Epidermal melanocyte (primary cell): ENCODE measurements around the gene CCL2.

Source experiments
- DNase-seq: peaks from one replicate; pipeline ENCODE4 v3.0.0; 2011; ENCODE audit warnings: low spot score; ENCODE audit not compliant: insufficient read length

The CCL2 gene

DNA sequence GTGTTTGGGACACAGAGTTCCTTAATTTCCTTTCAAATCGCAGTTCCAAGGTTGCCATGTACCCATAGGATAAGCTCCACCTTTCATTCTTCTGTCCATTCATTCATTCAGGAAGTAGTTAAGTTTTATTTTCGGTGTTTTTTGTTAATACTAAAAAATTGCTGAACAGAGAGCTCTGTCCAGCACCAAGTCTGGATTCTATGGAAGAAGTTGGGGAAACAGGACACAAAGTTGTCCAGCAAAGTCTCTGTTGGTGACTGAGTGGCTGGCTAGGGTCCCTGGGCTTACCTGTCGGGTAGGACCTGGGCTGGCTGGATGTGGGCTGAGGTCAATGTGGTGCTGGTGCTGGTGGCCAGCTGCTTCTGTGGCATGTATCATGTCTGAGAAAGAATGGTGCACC, 17.6 kb upstream of the CCL2 start:
- DNase-seq = no peak

DNA sequence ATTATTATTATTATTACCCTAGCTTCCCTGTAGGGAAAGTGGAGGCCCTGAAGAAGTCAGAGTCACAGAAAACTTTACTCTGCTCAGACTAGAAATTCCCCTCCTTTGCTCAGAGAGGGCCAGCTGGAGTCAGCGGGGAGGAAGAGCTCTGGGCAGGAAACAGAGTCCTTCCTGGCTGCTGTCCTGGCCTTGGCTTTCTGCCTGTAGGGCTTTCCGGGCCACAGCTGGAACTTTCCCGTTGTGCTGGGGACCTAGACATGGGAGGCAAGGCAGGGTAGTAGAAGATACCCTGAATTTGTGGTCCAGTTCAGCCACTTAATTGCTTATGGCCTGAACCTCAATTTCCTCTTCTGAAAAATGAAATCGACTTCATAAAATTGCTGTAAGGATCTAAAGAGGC, 14.0 kb upstream of the CCL2 start:
- no peak for DNase-seq

DNA sequence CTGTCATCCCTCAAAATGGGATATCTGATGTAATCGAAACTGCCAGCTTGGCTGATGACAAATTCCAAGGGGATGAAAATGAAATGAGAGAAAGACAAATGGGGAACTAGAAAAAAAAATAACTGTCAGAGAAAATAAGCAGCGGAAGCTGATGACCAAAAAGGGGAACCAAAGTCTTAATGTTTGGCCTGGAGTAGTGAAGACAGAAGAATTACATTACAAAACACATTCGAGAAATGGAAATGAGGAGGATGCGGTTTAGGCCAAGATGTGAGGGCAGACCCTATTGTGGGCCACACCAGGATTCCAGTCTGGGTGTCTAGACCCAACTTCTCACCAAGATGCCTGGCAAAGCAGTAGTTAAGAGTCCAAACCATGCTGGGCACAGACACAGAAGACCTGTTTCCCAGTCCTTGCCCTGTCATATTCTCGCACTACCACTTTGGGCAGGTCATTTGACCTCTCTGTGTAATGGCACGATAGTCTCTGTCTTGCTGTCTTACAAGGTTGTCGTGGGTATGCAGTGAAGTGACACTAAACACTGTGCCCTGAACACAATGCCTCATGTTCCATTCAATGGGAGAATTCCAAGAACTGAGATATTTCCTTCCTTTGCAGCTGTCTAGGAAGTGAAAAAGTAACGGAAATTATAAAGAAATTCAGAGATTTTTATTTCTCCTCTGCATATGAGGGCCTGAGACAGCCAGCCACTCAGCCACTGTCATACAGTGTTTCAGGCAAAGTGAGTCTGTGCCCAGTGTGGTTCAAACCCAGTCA, 12.3 kb upstream of the CCL2 start:
- no peak for DNase-seq

DNA sequence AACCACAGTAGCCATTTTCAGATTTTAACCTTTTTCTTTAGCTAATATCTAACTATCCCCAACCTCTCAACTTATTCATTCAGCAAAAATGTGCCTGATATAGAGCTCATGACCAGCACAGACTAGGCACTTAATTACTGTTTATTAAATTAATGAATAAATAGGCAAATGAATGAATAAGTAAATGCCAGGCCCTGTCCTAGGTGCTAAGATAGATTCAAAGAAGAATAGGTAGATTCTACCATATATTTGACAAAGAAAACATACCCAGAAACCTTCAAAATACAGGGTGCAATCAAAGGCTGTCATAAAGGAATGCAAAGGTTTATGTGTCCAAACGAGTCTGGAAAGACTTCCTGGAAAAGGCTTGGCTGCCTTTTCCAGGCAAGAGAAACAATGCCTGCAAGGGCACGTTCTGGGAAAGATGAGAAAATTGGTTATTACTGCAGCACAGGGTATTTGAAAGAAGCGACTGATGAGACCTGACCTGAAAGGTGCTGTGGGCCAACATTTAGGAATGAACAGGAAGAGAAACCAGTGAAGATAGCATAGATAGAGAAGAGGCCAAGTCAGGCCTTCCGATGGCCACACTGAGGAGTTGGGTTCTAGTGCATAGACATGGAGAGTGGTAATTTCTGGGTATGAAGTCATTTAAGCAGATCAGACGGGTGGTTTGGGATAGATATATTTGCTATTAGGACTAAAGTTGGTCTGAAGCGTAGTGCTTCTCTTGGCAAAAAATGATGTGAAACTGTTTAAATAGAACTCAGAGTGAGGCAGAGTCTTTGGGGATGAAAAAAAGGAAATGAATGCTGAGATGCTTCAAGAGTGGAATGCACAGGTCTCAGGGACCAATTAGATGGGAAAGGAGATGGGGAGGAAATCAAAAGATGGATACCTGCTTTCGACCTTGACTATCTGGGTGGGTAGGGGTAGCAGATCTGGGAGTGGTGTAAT, 11.4 kb upstream of the CCL2 start:
- DNase-seq = no peak

DNA sequence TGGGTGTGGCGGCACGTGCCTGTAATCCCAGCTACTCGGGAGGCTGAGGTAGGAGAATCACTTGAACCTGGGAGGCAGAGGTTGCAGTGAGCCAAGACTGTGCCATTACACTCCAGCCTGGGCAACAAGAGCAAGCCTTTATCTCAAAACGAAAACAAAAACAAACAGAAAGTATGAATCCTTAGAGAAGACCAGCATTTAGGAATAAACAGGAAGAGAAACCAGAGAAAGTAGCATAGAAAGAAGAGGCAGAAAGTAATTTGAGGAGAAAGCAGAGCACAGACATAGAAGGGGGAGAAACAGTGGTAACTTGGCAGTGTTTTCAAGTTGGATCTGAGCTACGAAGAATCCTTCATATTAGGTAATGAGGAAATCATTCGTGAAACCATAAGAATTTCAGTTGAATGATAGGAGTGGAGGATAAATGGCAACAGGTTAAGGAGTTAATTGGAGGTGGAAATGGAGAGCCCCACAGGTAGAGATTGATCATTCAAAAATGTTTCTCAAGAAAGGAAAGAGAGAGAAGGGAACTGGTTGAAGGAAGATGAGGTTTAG, 9.7 kb upstream of the CCL2 start:
- no peak for DNase-seq

DNA sequence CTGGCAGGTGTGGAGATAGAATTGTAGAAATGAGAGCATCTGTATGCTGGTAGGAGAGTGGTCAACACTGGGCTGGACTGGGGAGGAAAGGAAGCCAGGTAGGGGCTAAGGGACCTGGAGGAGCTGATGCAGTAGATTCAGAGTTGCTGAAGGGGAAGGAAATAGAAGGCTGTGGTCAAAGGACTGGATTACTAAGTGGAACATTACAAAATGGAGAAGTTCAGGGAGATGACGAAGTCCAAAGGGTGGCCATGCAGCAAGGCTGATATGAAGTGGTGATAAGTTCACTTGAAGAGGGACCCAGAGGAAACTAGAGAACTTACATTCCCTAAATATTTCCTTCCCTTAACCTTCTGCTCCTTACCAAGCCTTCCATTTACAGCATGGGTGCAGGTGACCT, 8.6 kb upstream of the CCL2 start:
- DNase-seq = no peak

DNA sequence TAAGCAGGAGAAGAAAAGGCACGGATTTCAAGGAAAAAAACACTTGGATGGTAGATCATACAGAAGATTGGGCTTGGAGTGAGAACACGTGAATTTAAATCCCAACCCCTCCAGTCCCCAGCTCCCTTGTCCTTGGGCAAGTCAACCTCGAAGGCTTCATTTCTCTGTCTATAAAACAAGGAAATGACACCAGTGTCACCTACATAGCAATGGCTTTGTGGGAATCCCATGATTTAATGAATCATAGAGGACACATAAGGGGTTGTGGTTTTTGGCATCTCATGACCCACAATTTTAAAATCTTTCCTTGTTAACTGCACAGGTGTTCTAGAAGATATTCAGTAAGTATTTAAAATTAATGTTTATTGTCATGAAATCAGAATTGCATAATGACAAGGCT, 8.2 kb upstream of the CCL2 start:
- DNase-seq = no peak

DNA sequence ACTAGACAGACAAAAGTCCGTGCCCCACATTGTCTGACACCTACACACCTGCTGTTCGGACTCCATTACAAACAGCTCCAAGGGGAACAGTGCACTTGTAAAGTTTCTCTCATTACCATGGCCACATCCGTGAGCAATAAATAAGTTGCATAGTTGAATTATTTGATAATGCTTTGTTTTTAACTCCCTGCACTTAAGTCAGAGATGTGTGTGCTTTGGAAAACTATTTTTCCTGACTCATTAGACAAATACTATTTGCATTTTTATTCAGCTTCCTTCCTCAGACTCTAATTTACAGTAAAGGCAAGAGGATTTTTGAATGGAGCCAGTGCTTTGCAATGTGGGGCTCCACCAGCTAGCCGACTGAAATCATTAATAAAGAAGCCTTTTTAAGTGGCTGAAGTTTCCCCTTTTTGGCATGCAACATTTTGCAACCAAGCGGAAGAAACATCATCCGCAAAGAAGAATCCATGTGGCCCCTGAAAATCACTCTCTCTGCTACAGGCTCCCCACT, 6.5 kb upstream of the CCL2 start:
- DNase-seq = no peak

DNA sequence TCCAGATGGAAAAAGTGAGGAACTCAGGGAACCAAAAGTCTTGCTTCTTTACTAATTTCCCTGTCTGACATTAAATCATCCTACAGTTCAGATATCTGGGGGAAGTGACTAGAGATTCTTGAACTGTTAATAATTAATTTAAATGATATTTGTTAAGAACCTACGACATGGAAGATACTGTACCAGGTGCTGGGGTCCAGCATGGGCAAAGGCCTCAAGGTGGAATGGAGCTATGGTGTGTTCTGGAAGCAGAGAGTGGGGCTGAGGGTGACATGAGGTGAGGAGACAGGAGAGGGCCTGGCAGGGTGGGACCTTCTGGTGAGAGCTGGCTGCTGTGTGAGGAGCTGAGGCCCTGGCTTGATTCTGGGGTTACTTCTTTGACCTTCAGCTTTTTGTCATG, 6.0 kb upstream of the CCL2 start:
- DNase-seq = no peak

DNA sequence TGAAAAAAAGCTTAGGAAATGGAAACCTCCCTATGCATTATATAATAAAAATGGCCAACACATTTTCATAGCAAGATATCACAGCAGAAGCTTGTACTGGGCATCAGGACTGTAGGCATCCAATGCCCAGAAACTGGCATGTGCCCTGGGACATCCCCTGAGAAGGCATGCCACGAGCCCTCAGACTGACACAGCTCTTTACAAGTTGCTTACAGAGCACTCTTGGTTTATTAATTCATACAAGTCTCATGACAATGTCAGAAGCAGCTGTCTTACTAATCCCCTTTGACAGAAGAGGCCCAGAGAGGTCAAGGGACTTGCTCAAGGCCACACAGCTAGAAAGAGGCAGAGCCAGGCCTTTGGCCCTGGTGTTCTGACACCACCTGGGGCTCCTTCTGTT, 5.6 kb upstream of the CCL2 start:
- DNase-seq = no peak

DNA sequence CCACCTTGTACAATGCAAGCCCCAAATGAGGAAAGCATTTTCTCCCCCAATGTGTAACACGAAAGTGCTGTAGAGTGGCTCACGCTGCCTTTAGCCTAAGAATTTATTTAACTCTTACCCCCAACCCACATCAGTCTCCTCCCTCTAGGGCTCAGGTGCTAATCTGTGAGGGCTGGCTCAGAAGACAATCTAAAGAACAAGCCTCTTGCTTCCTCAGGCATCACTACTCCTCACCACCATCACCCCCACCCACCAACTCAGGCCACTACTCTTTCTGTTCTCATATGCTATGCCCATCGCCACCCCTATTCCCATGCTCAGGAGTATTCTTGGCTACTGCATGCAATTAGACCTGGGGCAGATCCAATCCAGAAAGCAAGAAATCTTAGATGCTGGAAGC, 3.9 kb upstream of the CCL2 start:
- no peak for DNase-seq

DNA sequence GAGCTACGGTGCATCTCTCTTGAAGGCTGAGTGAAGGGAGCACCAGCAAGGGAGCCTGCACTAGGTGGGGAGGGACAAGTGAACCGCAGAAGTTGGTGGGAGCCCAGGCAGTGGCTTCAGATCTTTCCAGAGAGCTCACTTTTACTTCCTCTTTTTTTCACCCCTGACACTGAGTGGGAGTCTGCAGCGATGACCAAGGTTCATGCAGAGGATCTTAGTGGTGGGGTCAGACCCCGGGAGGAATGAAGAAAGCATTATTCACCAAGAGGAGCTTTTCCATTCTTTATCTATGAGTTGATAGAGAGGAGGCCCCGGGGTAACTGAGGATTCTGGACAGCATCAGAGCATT, 3.0 kb upstream of the CCL2 start:
- no peak for DNase-seq

DNA sequence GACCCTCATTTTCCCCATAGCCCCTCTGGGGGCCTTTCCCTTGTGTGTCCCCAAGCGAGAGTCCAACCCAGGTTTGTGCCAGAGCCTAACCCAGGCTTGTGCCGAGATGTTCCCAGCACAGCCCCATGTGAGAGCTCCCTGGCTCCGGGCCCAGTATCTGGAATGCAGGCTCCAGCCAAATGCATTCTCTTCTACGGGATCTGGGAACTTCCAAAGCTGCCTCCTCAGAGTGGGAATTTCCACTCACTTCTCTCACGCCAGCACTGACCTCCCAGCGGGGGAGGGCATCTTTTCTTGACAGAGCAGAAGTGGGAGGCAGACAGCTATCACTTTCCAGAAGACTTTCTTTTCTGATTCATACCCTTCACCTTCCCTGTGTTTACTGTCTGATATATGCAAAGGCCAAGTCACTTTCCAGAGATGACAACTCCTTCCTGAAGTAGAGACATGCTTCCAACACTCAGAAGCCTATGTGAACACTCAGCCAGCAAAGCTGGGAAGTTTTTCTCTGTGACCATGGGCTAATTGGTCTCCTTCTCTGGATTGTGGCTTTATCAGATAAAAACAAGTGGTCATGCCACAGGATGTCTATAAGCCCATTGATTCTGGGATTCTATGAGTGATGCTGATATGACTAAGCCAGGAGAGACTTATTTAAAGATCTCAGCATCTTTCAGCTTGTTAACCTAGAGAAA, 2.5 kb upstream of the CCL2 start:
- DNase-seq = peak; percentile 77

DNA sequence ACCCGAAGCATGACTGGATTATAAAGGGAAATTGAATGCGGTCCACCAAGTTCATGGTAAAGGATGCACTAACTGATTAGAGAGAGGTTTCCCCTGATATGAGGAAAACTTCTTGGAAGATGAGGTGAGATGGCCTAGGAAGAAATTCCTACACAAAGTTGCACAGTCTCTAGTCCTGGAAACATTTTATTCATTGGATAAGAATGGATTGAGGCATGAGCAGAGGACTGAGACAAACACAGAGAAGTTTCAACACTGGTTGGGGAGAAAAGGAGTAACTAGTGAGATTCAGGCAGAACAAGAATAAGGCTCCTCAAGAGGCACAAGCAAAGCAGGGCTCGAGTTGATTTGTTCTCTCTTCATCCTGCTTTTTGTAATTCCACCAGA, 2.0 kb upstream of the CCL2 start:
- no peak for DNase-seq

DNA sequence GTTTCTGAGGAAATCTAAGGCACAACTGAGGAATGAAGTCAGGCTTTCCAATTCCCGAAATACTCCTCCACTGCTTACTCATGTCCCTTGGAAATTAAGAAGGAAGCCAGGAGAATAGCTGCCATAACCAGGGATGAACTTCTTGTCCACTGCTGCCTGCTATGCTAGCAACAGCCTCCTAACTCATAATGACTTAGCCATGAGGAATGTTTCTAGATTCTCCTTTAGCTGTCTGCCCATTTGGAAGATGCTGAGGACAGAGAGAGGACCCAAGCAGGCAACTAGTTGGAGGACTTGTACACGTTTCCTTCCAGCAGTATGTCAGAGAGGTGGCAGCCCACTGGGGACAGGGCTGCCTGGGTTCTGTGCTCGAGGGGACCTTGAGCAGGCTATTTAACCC, 939 bp upstream of the CCL2 start:
- no peak for DNase-seq

DNA sequence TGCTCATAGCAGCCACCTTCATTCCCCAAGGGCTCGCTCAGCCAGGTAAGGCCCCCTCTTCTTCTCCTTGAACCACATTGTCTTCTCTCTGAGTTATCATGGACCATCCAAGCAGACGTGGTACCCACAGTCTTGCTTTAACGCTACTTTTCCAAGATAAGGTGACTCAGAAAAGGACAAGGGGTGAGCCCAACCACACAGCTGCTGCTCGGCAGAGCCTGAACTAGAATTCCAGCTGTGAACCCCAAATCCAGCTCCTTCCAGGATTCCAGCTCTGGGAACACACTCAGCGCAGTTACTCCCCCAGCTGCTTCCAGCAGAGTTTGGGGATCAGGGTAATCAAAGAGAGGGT, 272 bp downstream of the CCL2 start:
- no peak for DNase-seq

DNA sequence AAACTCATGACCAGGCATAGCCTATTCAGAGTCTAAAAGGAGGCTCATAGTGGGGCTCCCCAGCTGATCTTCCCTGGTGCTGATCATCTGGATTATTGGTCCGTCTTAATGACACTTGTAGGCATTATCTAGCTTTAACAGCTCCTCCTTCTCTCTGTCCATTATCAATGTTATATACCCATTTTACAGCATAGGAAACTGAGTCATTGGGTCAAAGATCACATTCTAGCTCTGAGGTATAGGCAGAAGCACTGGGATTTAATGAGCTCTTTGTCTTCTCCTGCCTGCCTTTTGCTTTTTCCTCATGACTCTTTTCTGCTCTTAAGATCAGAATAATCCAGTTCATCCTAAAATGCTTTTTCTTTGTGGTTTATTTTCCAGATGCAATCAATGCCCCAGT, 756 bp downstream of the CCL2 start:
- DNase-seq = no peak

DNA sequence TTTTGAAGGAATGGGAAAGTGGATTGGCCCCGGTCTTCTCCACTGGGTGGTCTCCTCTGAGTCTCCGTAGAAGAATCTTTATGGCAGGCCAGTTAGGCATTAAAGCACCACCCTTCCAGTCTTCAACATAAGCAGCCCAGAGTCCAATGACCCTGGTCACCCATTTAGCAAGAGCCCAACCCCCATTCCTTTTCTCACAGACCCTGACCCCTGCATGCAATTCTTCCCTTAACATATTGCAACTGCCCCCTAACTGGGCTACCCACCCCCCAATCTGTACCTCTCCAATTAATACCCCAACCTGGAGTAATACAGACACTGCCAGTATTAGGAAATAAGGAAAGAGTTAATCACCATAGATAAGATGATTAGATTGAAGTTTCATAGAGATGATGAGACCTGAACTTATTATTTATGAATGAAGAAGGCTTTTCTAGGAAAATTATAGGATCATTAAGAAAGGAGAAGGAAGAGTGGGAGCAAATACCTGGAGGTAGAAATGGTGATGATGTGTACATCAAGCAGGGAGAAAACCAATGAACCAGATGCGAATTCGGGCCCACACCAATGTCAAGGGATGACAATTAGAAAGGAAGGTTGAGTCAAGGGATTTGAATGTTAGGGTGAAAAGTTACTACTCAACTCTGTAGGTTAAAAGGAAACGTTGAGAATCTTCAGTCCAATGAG, 2.4 kb downstream of the CCL2 start:
- no peak for DNase-seq

DNA sequence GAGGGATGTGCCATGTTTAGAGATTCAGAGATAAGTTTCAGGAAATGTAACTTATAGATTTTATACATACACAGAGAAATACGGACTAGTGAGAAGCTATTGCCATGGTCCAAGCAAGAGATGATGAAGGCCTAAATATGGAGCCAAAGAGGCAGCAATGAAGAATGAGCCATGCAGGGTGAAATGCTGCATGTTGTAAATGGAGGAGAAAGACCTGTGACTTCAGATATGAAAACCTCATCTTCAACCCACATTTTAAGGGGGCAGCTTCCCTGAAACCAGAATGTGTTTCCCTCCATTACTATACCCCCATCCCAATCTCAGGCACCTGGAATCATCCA, 2.9 kb downstream of the CCL2 start:
- DNase-seq = no peak

DNA sequence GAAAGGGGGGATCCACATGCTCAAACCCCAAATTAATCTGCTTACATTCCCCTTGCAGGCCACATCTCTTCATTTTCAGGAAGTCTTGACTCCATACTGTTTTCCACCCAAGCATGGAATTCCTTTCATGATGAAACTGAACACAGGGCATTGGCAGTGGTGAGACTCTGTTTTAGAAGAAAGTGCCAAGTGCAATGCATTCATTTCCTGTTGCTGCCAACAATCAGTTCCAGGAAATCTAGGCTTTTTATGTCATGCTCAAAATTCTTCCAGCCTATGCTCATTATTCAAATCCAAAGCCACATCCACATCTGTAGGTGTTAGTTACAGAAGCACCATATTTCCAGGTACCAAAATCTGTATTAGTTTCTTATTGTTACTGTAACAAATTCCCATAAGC, 4.1 kb downstream of the CCL2 start:
- no peak for DNase-seq

DNA sequence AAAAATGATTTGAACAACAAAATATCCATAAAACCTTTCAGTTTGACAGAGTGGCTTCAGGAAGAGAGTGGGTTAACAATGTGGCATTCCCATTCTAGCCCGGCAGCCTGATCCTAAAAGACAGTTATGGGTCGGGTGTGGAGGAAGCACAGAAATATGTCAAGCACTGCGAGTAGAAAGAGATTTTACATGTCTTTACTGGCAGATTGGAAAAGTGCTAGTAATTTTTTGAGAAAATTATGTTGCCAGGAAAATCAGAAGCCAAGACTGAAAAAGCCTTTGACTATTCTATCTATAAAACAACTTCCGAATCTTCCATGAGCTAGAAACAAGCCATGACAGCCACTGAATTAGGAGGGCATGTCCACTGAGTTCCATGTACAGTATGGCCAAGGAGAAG, 5.8 kb downstream of the CCL2 start:
- no peak for DNase-seq
